WTC11 (cell line): ENCODE measurements around the gene KIDINS220. TPM values are rescaled to one million over a fixed set of nuclear protein-coding genes. Genes with fewer than 3 reads are reported as not detected.
A peak's percentile ranks its signal among the peaks of the same experiment; 100 is the strongest.

Experiments
- ATAC-seq: fragments of 200-7000 bp; cut with Tn5 transposase; 2 replicates; pipeline ENCODE4 v1.10.0; 2021; ENCODE audit warnings: mild to moderate bottlenecking, moderate library complexity
- CTCF ChIA-PET: fragments of 300-600 bp; sonication (Branson Sonifier 250); formaldehyde crosslinking; loops from one replicate; lab custom pipeline; 2021; ENCODE audit warnings: antibody characterized with exemption; lab: Charles Lee
- POLR2A ChIA-PET: fragments of 350-600 bp; sonication (Branson Sonifier 250); formaldehyde crosslinking; loops from one replicate; lab custom pipeline; 2021; ENCODE audit warnings: antibody characterized with exemption; lab: Charles Lee
- DNase-seq: peaks from one replicate; pipeline ENCODE4 v3.0.0; 2021; ENCODE audit warnings: low spot score
- H3K27ac Mint-ChIP-seq: 2 replicates; pipeline ENCODE4 v1.8.0; 2021; ENCODE audit warnings: mixed read lengths
- H3K27me3 Mint-ChIP-seq: 2 replicates; pipeline ENCODE4 v1.8.0; 2021; ENCODE audit warnings: low read depth, mild to moderate bottlenecking, moderate library complexity, mixed read lengths
- H3K36me3 Mint-ChIP-seq: 2 replicates; pipeline ENCODE4 v1.8.0; 2021; ENCODE audit warnings: mixed read lengths
- H3K4me1 Mint-ChIP-seq: 2 replicates; pipeline ENCODE4 v1.8.0; 2022; ENCODE audit warnings: mixed read lengths
- H3K4me3 Mint-ChIP-seq: 2 replicates; pipeline ENCODE4 v1.8.0; 2021; ENCODE audit warnings: mild to moderate bottlenecking, moderate library complexity, mixed read lengths
- H3K9me3 Mint-ChIP-seq: 2 replicates; pipeline ENCODE4 v1.8.0; 2021; ENCODE audit warnings: mixed read lengths
- ARID4B ChIP-seq: sonication (generic); formaldehyde crosslinking; IDR thresholded peaks from 2 replicates; pipeline ENCODE4 v1.8.0; 2023; ENCODE audit warnings: missing genetic modification reagents, mild to moderate bottlenecking, borderline replicate concordance
- E2F1 ChIP-seq: sonication (generic); formaldehyde crosslinking; IDR thresholded peaks from 2 replicates; pipeline ENCODE4 v1.8.0; 2022; ENCODE audit warnings: mild to moderate bottlenecking, missing genetic modification reagents
- ELF4 ChIP-seq: sonication (generic); formaldehyde crosslinking; IDR thresholded peaks from 2 replicates; pipeline ENCODE4 v1.8.1; 2022; ENCODE audit warnings: low read depth, mild to moderate bottlenecking, moderate library complexity, missing genetic modification reagents
- EMX1 ChIP-seq: fragments of 250-450 bp; sonication (Bioruptor Pico); IDR thresholded peaks from 2 replicates; pipeline ENCODE4 v1.8.0; 2021; ENCODE audit warnings: mild to moderate bottlenecking
- ESRRA ChIP-seq: sonication (generic); formaldehyde crosslinking; IDR thresholded peaks from 2 replicates; pipeline ENCODE4 v1.8.1; 2022; ENCODE audit warnings: mild to moderate bottlenecking, missing genetic modification reagents, borderline replicate concordance
- GABPB1 ChIP-seq: sonication (generic); formaldehyde crosslinking; IDR thresholded peaks from 2 replicates; pipeline ENCODE4 v1.8.1; 2023; ENCODE audit warnings: mild to moderate bottlenecking, missing genetic modification reagents
- IRF2 ChIP-seq: sonication (generic); formaldehyde crosslinking; IDR thresholded peaks from 2 replicates; pipeline ENCODE4 v1.8.0; 2022; ENCODE audit warnings: low read depth, missing genetic modification reagents, borderline replicate concordance
- MXD4 ChIP-seq: fragments of 250-450 bp; sonication (Bioruptor Pico); IDR thresholded peaks from 2 replicates; pipeline ENCODE4 v1.8.0; 2021; ENCODE audit warnings: mild to moderate bottlenecking, moderate library complexity, borderline replicate concordance
- MYBL2 ChIP-seq: sonication (generic); formaldehyde crosslinking; IDR thresholded peaks from 2 replicates; pipeline ENCODE4 v1.8.1; 2023; ENCODE audit warnings: mild to moderate bottlenecking, moderate library complexity, missing genetic modification reagents
- NR1H2 ChIP-seq: sonication (generic); formaldehyde crosslinking; IDR thresholded peaks from 2 replicates; pipeline ENCODE4 v1.9.0; 2021; ENCODE audit warnings: mild to moderate bottlenecking, moderate library complexity, missing genetic modification reagents
- NR3C1 ChIP-seq: sonication (generic); formaldehyde crosslinking; conservative IDR thresholded peaks from 2 replicates; pipeline ENCODE4 v1.8.1; 2023; ENCODE audit warnings: low read depth, mild to moderate bottlenecking, missing genetic modification reagents
- OVOL2 ChIP-seq: fragments of 250-450 bp; sonication (Bioruptor Pico); IDR thresholded peaks from 2 replicates; pipeline ENCODE4 v1.9.0; 2021; ENCODE audit warnings: mild to moderate bottlenecking, borderline replicate concordance
- SMAD4 ChIP-seq: sonication (generic); formaldehyde crosslinking; IDR thresholded peaks from 2 replicates; pipeline ENCODE4 v1.8.0; 2022; ENCODE audit warnings: mild to moderate bottlenecking, missing genetic modification reagents
- TCF7 ChIP-seq: sonication (generic); formaldehyde crosslinking; IDR thresholded peaks from 2 replicates; pipeline ENCODE4 v1.8.0; 2022; ENCODE audit warnings: mild to moderate bottlenecking, low read depth, missing genetic modification reagents, moderate library complexity
- TEAD4 ChIP-seq: sonication (generic); formaldehyde crosslinking; IDR thresholded peaks from 2 replicates; pipeline ENCODE4 v1.8.0; 2022; ENCODE audit warnings: mild to moderate bottlenecking, missing genetic modification reagents
- USF2 ChIP-seq: sonication (generic); formaldehyde crosslinking; IDR thresholded peaks from 2 replicates; pipeline ENCODE4 v1.8.1; 2023; ENCODE audit warnings: mild to moderate bottlenecking, missing genetic modification reagents, moderate library complexity
- ZBTB21 ChIP-seq: sonication (generic); formaldehyde crosslinking; IDR thresholded peaks from 2 replicates; pipeline ENCODE4 v1.8.1; 2023; ENCODE audit warnings: mild to moderate bottlenecking, missing genetic modification reagents, borderline replicate concordance
- ZNF423 ChIP-seq: fragments of 250-450 bp; sonication (Bioruptor Pico); IDR thresholded peaks from 2 replicates; pipeline ENCODE4 v2.1.2; 2022; ENCODE audit warnings: mild to moderate bottlenecking, moderate library complexity
- ZNF532 ChIP-seq: fragments of 250-450 bp; sonication (Bioruptor Pico); IDR thresholded peaks from 2 replicates; pipeline ENCODE4 v1.9.0; 2021; ENCODE audit warnings: mild to moderate bottlenecking, borderline replicate concordance
- total RNA-seq: library from RNA; stranded (reverse); gene quantifications from 3 replicates; pipeline ENCODE4 v1.2.3, GENCODE V29; 2021
- TF ChIP-seq, protein P1 (sequence below): sonication (generic); formaldehyde crosslinking; IDR thresholded peaks from 2 replicates; pipeline ENCODE4 v1.8.1; 2023; ENCODE audit warnings: mild to moderate bottlenecking, missing genetic modification reagents, moderate library complexity

The KIDINS220 gene
- total RNA-seq, 1 experiment from 2014 or later, result 23.9 TPM

- Mint-ChIP-seq H3K4me3 (peak overlapping the region; percentile 94), H3K27me3 (peaks cover 33% of the 10 kb centered on the region), H3K4me1 (peaks cover 40% of the 10 kb centered on the region), H3K27ac (no peak overlapping the region; the same call in 1 of the 2 replicates), H3K36me3 (peaks cover 17% of the 10 kb centered on the region), H3K9me3 (no peaks in the 10 kb centered on the region)
- no peak for DNase-seq
- ChIA-PET POLR2A (interaction anchor here (1.3 to 2.1 kb wide), 4 partner anchors 13 to 804 kb away, joined by 4 to 11 read pairs (median 6); no protein-coding TSS in a partner anchor), CTCF (interaction anchor here (0.7 to 2.9 kb wide), 7 partner anchors 10 to 1252 kb away, joined by 3 to 17 read pairs (median 5); no protein-coding TSS in a partner anchor)
- no peak for ATAC-seq
- TF ChIP-seq IRF2 (CRISPR knock-in tag), result no peak
- TF ChIP-seq, protein P1, sequence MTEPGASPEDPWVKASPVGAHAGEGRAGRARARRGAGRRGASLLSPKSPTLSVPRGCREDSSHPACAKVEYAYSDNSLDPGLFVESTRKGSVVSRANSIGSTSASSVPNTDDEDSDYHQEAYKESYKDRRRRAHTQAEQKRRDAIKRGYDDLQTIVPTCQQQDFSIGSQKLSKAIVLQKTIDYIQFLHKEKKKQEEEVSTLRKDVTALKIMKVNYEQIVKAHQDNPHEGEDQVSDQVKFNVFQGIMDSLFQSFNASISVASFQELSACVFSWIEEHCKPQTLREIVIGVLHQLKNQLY (CRISPR knock-in tag), result no peak
- TF ChIP-seq ELF4 (CRISPR knock-in tag), result no peak
- TF ChIP-seq TCF7 (CRISPR knock-in tag), result no peak
- no peak for TF ChIP-seq MYBL2
- TF ChIP-seq ZBTB21 (CRISPR knock-in tag), result no peak
- TF ChIP-seq ZNF423 (CRISPR knock-in tag), result no peak
- TF ChIP-seq MXD4 (CRISPR knock-in tag), result no peak
- no peak for TF ChIP-seq SMAD4 (CRISPR knock-in tag)
These were observed 154.4 kb downstream of the KIDINS220 start for GRCh38 chr2:8682719-8683667.

GRCh38 chr2:8681786-8682692 lies 155.4 kb downstream of the KIDINS220 start, which contains the start of gene ID2:
TSS of gene ID2 (plus strand) at chr2:8682056. CDS start at chr2:8682166, 110 bp downstream.
- peaks cover 42% of the 10 kb centered on the region for H3K27me3 Mint-ChIP-seq
- peak; percentile 71 for ATAC-seq
- H3K4me1 Mint-ChIP-seq, result peaks cover 49% of the 10 kb centered on the region
- peak; percentile 99 for DNase-seq
- H3K36me3 Mint-ChIP-seq, result peaks cover 17% of the 10 kb centered on the region
- CTCF ChIA-PET, result interaction anchor here (0.7 to 2.9 kb wide), 12 partner anchors 11 to 1251 kb away, joined by 3 to 17 read pairs (median 4); no protein-coding TSS in a partner anchor
- POLR2A ChIA-PET, result interaction anchor here (0.5 to 2.1 kb wide), 13 partner anchors 12 to 803 kb away, joined by 3 to 11 read pairs (median 4); no protein-coding TSS in a partner anchor
- H3K4me3 Mint-ChIP-seq, result peak within 1 kb of the TSS; percentile 94
- peak within 1 kb of the TSS; percentile 99 for H3K27ac Mint-ChIP-seq
- no peaks in the 10 kb centered on the region for H3K9me3 Mint-ChIP-seq
- peak; percentile 73 for TF ChIP-seq GABPB1
- no peak for TF ChIP-seq USF2
- TF ChIP-seq E2F1, result no peak
- TF ChIP-seq EMX1 (CRISPR knock-in tag), result no peak
- no peak for TF ChIP-seq ESRRA (CRISPR knock-in tag)
- no peak for TF ChIP-seq NR3C1 (CRISPR knock-in tag)
- no peak for TF ChIP-seq ZNF532 (CRISPR knock-in tag)
- no peak; the same call in 1 of the 2 replicates for TF ChIP-seq OVOL2 (CRISPR knock-in tag)
- TF ChIP-seq ARID4B, result peak; percentile 64; the same call in 1 of the 2 replicates
- TF ChIP-seq TEAD4 (CRISPR knock-in tag), result no peak
- no peak for TF ChIP-seq NR1H2 (CRISPR knock-in tag)
